NOMO-1 (cell line): ENCODE data around the gene RNF4.
"Not testable (repeated sequence)": the region's sequence is repeated elsewhere in the genome, so short reads cannot be mapped to it uniquely, and the experiment has no call there.

Experiments
- DNase-seq, 2 experiments: peaks; one replicate each; lab custom pipeline; 2025; ENCODE audit not compliant: unreplicated experiment in 2 of 2; lab: John Stamatoyannopoulos, UW

RNF4 gene

DNA sequence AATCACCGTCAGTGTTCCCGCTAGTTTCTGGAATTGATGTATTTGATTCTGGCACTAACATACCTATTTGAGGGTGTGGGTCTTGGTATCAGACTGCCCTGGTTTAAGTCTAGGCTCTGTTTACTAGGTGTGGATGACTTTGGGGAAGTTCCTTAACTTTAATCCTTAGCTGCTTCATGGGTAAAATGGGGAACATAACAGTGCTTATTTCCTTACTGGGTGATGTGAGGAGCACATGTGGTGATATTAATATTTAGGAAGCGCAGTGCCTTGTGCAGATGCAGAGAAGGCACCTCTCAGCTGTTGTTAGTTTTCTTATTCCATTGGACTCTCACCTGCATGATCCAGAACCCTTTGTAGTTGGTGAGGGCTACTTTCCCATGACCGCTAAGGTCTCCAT is 17.1 kb downstream of the RNF4 start:
- DNase-seq = peak in 1 of 2 experiments; percentile 4

- DNase-seq = no peak
Measured at GRCh38 chr4:2486981-2487380, 18.1 kb downstream of the RNF4 start.

DNA sequence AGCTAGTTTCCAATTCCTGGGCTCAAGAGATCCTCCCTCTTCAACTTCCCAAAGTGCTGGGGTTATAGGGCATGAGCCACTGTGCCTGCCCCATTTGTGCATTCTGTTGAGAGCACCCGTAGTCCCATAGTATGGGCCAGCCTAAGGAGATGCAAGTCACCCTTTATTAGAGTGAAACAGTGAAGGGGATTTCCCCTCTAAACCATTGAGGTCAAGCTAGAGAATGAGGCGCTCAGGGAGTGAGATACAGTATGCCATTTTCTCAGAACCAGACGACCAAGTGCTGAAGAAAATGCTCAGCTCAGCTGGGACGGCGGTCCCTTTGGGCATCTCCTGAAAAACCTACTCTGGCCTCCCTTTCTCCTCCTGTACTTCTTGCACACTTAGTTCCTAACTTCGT is 18.7 kb downstream of the RNF4 start:
- DNase-seq = no peak

DNA sequence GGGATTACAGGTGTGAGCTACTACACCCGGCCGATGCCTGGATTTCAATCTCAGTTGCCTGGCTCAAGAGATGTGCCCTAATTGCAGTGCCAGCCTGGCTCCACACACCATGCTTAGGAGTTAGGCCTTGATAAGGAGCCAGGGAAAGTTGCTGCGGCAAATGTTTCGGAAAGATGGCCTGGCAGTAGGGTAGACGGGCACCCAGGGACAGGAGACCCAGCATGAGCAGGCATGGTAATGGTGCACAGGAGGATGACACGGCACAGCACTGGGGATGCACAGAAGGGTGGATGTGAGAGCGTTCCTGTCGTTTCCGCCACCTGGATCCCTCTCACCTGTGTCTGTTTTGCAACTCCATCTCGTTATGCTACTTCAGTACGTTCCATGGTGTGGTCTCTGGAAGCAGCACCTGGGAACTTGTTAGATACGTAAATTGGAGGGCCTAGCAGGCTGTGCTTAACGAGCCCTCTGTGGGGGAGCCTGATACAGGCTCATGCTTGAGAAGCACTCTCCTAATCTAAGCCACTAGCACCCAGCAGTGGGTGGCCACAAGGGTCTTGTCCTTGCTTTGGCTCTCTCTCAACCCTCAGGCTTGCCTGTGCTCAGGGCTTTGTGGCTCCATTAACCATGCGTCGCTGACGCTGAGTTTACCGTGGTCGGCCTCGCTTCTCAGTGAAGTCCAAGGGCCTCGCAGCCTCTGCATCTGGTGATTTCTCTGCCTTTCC is 20.3 kb downstream of the RNF4 start:
- no peak for DNase-seq

DNA sequence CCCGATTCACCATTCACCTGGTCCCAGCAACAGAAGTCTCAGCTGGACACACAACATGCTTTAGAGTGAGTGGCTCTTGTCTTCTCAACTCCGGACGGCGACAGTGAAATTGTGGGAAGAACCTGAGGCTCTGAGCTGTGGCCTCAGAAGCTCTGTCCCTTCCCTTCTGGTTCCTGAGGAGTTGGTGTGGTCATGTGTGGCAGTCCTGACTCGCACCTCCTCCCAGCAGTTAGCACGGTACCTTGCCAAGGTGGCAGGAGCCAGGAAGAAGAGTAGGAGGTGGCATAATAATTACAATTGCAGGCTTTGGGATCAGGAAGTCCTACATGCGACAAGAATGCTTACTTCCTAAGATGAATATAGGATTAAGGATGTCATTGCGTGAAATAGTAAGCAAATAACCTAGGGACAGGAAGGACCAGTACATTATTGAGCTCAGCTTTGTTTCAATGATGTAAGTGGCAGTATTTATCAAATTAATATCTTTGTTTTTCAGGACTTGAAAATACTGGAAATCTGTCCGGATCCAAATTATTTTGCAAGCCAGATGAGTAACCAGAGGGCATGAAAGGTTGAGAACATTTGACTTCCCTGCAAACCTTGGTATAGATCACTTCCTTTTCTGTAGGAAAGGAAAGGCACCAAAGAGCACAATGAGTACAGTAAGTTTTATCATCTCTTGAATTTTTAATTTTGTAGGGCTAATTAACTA is 21.1 kb downstream of the RNF4 start:
- no peak for DNase-seq

GRCh38 chr4:2492970-2493369 is 24.1 kb downstream of the RNF4 start:
- no peak for DNase-seq

GRCh38 chr4:2494992-2495391 is 26.1 kb downstream of the RNF4 start:
- no peak for DNase-seq

- no peak for DNase-seq
Measured at GRCh38 chr4:2497324-2497723, 28.4 kb downstream of the RNF4 start.

DNA sequence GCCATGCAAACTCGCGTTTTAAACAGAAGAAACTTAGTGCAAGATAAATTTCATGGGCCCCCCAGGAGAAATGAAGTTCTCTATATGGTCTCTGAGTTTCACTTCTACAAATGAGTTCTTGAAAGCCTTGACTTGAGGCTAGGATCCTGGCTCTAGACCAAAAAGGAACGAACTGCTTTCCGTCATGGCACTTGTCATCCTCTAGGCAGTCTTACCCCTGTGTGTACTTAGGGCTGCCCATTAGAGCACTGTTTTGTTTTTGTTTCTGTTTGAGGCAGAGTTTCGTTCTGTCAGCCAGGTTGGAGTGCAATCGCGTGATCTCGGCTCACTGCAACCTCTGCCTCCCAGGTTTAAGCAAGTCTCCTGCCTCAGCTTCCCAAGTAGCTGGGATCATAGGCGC is 29.0 kb downstream of the RNF4 start:
- peak; percentile 84 to 94 for DNase-seq

DNA sequence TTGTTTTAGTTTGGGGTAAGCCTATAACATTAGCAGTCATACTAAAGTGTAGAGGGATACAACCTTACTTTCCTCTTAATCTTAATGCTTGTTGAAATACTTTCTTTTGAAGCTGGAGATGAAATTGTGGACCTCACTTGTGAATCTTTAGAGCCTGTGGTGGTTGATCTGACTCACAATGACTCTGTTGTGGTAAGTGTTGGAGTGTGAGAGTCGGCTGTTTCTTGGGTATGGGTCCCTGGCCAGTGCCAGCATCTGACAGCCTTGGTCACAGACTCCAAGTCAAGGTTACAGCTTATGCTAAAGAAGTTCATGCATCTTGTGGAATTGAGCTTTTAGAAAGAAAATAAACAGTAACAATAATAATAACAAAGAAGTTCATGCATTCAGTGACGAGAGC is 31.6 kb downstream of the RNF4 start:
- DNase-seq = no peak

- DNase-seq = no peak
Measured at GRCh38 chr4:2501034-2501594, 32.2 kb downstream of the RNF4 start.

DNA sequence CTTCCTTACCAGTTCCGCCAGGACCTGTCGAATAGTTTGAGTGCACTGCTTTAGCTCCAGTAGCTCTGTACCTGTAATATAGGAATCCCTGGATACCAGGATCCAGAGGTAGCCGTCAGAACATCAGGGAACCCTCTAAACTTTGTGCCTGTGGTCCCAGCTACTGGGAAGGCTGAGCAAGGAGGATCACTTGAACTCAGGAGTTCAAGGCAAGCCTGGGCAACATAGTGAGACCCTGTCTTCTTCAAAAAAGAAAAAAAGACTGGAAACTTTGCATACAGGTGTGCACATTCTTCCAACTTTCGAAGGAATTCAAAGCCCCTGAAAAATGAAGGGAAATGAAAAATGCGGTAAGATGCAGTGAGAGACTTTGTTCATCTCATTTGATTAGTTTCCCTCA is 34.9 kb downstream of the RNF4 start:
- no peak for DNase-seq

DNA sequence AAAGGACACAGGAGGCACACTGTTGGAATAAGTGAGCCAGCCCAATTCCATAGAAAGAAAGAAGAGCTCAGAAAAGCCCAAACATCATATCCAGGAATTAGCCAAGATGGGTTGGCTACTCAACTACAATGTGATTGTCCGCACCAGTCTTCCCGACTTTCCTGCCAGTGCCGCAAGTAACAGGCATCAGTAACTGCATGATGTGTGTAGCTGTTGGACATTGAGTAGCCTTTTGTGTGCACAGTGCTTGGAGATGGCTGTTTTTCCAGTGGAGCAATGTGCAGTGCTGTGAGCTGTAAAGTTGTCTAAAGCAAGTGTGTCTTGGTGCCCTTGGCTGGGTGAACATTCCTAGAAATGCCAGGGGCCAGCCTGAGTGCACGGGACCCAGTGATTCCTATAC is 38.4 kb downstream of the RNF4 start:
- no peak for DNase-seq

DNA sequence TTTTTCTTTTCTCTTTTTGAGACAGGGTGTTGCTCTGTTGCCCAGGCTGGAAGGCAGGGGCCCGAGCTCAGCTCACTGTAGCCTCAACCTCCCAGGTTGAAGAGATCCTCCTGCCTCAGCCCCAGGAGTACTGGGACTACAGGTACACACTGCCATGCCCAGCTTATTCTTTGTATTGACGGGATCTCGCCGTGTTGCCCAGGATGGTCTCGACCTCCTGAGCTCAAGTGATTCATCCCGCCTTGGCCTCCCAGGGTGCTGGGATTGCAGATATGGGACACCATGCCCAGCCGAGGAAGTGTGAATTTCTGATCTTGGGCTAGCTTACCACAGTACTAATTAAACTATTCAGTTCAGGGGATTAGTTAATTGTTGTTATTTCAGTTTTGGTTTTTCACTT is 38.9 kb downstream of the RNF4 start:
- no peak for DNase-seq

- DNase-seq = no peak
Measured at GRCh38 chr4:2510351-2511259, 41.7 kb downstream of the RNF4 start.

DNA sequence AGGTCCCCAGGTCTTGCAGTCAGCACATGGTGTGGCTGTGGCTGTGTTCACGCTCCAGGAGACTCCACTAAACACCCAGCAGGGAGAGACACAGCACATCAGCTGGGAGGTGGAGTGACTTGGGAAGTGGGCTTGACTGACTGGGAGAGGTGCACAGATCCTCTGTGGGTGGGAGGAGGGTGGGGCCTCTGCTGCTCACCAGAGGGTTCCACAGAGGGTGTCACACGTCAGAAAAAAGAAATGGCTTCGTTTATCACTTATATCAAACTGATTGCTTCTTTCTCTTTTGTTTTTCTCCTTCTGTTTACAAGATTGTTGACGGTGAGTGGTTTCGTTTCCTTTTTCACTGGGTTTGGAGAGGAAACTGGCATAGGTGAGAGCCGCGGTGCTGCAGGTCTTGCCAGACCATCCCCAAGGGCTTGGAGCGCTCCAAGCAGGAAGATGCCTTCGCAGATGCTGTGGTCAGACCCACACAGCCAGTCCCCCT is 42.8 kb downstream of the RNF4 start:
- DNase-seq = no peak

DNA sequence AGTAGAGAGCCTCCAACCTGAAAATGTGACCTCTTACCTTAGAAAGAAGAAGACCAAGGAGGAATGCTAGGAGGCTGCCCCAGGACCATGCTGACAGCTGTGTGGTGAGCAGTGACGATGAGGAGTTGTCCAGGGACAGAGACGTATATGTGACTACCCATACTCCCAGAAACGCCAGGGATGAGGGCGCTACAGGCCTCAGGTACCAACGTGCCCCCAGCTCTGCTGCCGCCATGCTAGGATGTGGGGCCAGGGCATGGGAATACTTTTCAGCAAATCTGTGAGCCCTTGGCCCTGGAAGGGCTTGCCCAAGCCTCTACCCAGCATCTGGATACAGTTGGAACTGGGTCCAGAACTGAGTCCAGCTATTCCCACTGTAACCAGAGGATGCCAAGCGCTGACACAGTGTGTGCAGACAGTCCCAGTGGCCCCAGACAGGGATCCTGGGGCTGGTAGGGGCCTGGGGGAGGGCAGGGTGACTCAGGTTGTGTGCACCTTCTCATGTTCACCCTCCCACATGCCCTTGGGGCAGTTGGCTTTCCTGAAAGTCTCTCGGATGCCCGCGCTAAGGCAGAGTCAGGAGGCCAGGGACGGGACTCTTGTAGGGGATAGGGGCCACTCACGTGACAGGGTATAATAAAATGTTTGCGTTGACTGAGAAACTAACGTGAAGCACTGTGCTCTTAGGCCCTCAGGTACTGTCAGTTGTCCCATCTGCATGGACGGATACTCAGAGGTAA is 43.7 kb downstream of the RNF4 start:
- no peak for DNase-seq

DNA sequence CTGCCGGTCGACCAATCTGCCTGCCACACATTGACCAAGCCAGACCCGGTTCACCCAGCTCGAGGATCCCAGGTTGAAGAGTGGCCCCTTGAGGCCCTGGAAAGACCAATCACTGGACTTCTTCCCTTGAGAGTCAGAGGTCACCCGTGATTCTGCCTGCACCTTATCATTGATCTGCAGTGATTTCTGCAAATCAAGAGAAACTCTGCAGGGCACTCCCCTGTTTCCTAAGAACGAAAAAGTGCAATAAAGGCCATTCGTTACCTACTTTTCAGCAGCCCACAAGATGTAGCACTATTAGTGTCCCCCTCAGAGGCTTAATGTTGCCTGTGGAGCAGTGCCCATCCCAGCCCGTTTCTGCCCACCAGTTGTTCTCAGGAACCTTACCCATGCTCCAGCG is 45.3 kb downstream of the RNF4 start:
- not testable (repeated sequence) for DNase-seq

DNA sequence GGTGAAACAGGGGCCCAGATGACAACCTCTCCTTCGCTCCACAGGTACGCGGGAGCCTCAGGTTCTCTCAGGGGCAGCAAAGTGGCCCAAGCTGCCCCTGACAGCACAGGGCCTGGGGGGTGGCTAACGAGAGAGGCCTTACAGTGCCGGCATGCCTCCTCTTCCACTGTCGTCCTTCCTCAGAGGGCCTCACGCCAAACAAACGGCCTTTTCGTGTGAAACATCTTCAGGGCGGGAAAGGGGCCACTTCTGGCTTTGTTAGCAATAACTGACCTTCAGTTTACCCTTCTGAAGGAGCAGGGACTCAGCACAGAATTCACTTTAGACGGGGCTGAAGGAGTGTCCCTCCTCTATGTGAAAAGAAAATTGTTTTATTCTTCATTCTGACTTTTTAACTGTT is 46.0 kb downstream of the RNF4 start:
- not testable (repeated sequence) for DNase-seq

- DNase-seq = no peak
Measured at GRCh38 chr4:2515830-2516550, 47.1 kb downstream of the RNF4 start.
